ENCODE data around the gene TRIM44.
"Not testable (repeated sequence)": the region's sequence is repeated elsewhere in the genome, so short reads cannot be mapped to it uniquely, and the experiment has no call there.

Gene TRIM44

DNA sequence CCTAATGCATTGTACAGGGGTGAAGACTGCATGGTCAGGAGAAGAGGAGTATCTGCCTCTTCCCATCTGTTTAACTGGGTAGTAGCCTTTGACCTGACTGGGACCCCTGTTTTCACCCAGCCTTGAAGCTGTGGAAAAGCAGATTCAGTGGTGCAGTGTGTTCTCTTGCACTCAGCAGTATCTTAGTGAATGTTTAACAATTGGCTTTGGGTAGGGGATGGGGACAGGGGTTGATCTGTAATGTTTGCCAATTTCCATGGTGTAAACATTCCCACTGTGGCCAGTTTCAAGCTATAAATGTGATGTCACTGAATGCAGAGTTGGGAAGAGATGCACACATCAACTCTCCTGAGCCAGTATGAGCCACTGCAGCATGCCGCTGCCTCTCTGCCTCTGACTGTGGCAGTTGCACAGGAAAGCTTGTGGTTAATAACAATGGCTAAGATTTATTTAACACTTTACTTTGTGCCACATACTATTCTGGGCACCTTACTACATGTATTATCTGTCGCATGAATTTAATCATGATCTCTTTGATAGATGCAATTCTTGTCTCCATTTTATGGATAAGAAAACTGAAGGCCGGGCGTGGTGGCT lies 28.6 kb upstream of the TRIM44 start:
- DNase-seq: no peak

GRCh38 chr11:35635933-35636332 lies 26.6 kb upstream of the TRIM44 start:
- DNase-seq: no peak

- DNase-seq: no peak
These were observed 22.9 kb upstream of the TRIM44 start for GRCh38 chr11:35639591-35640179.

DNA sequence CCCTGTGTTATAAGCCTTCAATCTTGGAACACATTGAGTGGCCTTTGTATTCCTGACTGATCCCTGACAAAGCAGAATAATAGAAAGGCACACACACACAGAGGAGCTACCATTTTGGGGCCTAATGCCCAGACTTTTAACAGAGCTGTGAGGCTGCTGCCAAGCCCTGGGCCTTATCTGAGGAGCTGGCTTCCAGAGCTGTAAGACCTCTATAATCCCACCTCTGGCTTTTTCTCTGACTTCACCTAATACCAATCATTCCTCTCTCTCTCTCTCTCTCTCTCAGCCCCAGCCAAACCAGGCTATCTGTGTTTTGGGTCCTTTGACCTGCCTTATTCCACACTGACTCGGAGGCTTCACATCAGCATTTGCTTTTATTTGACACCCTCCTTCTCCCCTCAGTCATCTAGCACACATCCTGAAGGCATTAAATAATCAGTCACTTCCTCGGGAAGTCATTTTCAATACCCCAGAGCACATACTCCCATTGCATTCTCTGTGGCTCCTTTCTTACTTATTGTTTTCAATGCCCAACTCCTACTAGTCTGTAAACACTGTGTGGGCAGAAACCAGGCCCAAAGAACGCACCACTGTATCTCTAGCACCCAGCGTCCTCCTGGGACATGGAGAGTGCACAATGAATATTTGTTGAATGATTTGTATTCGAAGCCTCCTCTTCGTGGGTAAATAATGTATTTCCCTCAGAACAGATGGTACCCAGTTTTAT lies 21.2 kb upstream of the TRIM44 start:
- no peak for DNase-seq

- DNase-seq: no peak
These were observed 20.6 kb upstream of the TRIM44 start for GRCh38 chr11:35641964-35642363.

GRCh38 chr11:35647421-35648093 lies 15.0 kb upstream of the TRIM44 start:
- no peak for DNase-seq

DNA sequence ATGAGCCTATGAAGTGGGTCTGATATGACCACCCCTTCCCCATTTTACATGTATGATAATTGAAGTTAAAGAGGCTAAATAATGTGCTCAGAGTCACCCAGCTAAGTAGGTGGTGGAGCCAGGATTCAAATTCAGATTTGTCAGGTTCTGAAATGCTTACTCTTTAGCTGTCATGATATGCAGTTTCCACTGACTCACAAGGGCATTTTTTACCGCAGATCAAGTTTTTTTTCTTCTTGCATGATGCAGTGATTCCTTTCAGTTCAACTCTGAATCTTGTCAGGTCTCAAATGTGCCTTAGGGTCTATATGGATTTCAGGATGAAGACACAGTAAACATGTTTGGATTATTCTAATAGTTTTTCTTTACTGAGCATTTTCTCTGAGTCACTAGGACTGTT lies 12.6 kb upstream of the TRIM44 start:
- no peak for DNase-seq

- no peak for DNase-seq
These were observed 12.1 kb upstream of the TRIM44 start for GRCh38 chr11:35650467-35650866.

- no peak for DNase-seq
These were observed 11.3 kb upstream of the TRIM44 start for GRCh38 chr11:35651263-35651662.

- not testable (repeated sequence) for DNase-seq
These were observed 9.8 kb upstream of the TRIM44 start for GRCh38 chr11:35652786-35653185.

DNA sequence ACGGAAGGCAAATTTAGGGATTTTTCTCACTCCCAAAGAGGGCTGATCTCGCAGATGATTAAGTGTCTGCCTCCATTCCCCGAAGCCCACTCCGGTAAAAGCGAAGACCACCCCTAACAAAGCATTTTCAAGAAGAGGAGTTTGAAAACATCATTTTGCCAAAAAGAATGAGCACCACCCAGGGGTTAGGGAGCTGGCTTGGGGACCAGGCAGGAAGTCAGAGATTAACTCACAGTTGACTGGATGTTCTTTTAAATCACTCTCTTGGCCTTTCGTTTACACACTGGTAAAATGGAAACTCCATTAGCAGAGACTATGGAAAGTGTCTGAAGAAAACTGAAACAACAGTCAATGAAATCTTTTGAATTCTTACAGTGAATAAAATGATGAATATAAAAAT lies 7.9 kb upstream of the TRIM44 start:
- DNase-seq: no peak

GRCh38 chr11:35655254-35655653 lies 7.3 kb upstream of the TRIM44 start:
- no peak for DNase-seq

DNA sequence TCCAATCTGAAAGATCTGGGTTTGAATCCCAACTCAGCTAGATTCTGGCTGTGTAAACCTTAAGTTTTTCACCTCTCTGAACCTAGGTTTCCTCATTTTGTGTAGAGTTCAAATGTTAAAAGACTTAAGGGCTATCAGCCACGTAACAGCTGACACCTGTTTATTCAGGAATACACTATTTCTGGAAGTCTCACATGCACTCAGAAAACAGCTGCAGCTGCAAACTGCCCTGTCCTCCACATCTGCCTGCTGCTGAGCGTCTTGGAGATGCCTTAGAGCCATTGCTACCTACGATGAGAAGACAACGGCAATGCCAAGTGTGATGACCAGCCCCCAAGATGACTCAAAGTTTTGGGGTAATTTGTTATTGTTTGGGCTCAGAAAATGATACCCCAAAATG lies 6.7 kb upstream of the TRIM44 start:
- DNase-seq: no peak

- DNase-seq: no peak
These were observed 4.3 kb upstream of the TRIM44 start for GRCh38 chr11:35658020-35658948.

DNA sequence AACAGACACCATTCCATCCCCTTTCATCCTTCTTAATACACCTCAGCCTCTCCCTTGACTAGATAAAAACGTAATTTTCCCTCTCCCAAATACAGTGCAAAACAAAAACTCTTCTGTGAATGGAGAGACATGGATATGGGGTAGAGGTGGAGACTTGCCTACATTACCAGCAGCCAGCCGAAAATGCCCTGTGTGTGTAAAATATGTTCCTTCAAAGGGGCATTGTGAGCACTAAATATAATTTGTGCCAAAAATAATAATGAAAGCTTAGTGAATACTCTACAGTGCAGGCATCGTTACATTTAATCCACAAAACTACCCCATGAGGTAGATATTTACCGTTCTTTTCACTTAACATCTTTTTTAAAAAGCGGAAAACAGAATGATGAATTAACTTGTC lies 1.0 kb upstream of the TRIM44 start:
- no peak for DNase-seq

GRCh38 chr11:35662061-35662648 lies 420 bp upstream of the TRIM44 start:
- DNase-seq: no peak

GRCh38 chr11:35663408-35663702 lies 780 bp downstream of the TRIM44 start:
- DNase-seq: no peak

- DNase-seq: no peak
These were observed 2.4 kb downstream of the TRIM44 start for GRCh38 chr11:35664977-35665441.

GRCh38 chr11:35667257-35667656 lies 4.7 kb downstream of the TRIM44 start:
- DNase-seq: no peak

DNA sequence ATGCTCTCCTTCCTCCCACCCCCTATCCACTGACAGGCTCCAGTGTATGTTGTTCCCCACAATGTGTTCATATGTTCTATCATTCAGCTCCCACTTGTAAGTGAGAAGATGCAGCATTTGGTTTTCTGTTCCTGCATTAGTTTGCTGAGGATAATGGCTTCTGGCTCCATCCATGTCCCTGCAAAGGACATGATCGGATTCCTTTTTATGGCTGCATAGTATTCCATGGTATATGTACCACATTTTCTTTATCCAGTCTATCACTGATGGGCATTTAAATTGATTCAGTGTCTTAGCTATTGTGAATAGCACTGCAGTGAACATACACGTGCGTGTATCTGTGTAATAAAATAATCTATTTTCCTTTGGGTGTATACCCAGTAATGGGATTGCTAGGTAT lies 5.8 kb downstream of the TRIM44 start:
- not testable (repeated sequence) for DNase-seq

- DNase-seq: no peak
These were observed 9.0 kb downstream of the TRIM44 start for GRCh38 chr11:35671396-35672127.

DNA sequence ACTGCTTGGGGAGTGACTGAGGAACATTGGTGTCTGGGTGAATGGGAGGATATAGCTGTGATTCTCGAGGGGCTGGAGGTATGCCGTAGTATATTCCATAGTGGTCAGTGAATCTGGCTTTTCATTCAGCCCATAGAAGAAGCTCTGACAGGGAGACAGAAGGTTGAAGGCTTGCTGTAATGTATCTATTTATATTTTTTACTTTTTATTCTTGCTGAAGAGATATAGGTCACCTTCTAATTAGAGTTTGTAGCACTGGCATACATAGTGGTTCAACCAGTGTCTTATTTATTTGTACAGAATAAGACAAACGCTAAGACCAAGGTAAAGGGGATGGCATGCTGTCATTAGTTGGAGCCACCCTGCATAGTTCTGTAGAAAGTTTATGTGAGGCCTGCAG lies 10.0 kb downstream of the TRIM44 start:
- no peak for DNase-seq
